HG03378 (cell line): ENCODE results near the gene ATP2B2.

ENCODE experiments used
- ATAC-seq: cut with Tn5 transposase; IDR thresholded peaks from one replicate; pipeline ENCODE4 v1.9.1; 2021; ENCODE audit warnings: mild to moderate bottlenecking, moderate library complexity; ENCODE audit not compliant: unreplicated experiment

ATP2B2 gene

DNA sequence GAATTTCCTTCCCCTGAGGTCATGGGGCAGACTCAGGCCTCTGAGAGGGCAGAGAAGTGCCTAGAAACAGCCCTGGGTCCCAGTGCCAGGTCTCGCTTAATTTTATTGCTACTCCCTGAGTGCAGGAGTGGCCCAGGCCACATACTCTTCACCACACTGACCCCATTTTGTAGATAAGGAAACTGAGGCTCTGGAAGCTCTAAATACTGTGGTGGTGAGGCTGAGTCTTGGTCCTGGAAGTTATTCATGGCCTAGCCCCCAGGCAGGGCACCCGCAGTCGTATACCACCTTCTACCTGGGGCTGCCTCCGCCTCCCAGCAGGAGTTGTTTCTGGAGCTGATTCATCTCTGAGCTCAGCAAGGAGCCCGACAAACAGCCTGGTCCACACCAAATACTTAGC, 9.8 kb downstream of the ATP2B2 start:
- ATAC-seq = no peak

DNA sequence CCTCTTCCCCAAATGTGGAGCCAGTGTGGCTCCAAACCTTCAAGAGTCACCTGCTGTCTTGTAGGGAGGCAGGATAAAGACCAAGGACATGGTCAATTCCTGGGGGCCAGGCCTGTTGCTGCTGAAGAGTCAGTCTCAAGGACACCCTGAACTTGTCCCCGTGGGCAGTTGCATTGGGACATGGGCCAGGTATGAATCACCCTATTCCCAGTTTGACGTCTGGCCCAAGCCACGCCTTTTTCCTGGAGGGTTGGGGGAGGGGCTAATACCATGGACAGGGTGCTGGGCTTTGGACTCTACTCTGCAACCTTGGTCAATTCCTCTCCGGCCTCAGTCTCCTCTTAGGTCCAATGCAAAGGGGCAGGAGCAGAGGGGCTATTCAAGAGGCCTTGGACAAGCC, 10.4 kb downstream of the ATP2B2 start:
- ATAC-seq = no peak

GRCh38 chr3:10494180-10494579, 11.2 kb downstream of the ATP2B2 start:
- ATAC-seq = no peak

DNA sequence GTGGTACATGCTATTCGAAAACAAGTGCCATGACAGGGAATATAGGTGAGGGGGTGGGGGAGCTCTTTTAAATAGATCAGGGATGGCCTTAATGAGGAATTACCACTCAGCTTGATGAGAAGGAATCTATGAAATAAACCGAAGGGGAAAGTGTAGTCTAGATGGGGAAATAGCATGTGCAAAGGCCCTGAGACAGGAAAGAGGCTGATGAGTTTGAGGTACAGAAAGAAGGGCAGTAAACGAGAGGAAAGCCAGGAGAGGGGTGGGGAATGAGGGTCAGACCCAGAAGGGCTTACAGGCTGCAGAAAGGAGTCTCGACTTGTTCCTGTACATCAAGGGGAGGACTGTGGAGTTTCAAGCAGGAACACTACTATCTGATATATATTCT, 12.2 kb downstream of the ATP2B2 start:
- no peak for ATAC-seq

GRCh38 chr3:10492364-10493201, 12.8 kb downstream of the ATP2B2 start:
- ATAC-seq = no peak

- ATAC-seq = no peak
These were observed 15.5 kb downstream of the ATP2B2 start for GRCh38 chr3:10489746-10490483.

DNA sequence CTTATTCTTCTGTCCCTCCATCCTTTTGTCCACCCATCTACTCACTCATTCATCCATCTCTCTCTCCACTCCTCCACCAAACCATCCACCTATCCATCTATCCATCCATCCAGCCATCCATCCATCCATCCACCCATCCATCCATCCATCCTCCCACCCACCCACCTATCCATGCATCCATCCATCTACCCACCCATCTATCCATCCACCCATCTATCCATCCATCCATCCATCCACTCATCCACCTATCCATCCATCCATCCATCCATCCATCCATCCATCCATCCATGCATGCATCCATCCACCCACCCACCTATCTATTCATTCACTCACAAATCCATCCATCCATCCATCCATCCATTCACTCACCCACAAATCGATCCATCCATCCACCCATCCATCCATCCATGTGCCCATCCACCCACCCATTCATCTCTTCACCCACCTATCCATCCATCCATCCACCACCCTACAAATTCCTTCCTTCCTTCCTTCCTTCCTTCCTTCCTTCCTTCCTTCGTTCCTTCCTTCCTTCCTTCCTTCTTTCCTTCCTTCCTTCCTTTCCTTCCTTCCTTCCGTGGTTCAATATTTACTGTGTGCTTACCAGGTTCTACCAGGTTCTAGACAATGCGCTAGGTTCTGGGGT, 17.3 kb downstream of the ATP2B2 start:
- ATAC-seq = no peak

DNA sequence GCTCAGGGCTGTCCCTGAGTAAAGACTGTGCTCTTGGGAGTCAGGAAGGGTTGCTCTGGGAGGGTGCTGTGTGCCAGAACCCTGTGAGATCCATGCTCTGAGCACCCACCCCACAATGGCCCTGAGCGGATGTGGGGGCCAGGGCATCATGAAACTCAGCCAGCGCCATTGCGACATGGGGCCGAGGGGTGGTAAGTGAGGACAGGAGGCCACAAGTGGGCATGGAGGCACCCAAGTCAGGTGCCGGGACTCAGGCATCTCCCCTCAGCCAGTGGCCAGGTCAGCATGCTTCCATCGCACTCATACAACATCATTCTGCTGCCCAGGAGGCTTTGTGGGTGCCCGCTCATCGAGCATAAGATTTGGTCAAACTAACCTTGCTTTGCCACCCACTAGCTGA, 19.6 kb downstream of the ATP2B2 start:
- no peak for ATAC-seq

DNA sequence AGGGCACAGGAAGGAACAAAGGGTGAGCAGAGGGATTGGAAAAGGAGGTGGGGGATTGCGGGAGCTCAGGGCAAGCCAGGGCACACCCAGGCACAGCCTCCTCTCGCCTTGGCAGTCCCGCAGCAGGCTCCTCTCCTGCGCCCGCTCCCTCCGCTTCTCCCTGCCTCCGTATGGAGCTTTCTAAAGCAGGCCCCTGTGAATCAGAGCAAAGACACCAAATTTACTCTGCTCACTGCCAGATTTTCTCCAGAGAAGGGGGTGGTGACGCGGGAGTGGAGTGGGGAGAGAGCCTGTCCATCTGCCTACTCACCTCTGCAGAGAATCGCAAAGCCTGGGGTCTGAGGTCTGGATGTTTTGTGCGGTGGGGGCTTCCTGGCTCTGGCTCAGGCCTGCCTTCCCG, 20.0 kb downstream of the ATP2B2 start:
- no peak for ATAC-seq

GRCh38 chr3:10484709-10485108, 20.7 kb downstream of the ATP2B2 start:
- no peak for ATAC-seq

DNA sequence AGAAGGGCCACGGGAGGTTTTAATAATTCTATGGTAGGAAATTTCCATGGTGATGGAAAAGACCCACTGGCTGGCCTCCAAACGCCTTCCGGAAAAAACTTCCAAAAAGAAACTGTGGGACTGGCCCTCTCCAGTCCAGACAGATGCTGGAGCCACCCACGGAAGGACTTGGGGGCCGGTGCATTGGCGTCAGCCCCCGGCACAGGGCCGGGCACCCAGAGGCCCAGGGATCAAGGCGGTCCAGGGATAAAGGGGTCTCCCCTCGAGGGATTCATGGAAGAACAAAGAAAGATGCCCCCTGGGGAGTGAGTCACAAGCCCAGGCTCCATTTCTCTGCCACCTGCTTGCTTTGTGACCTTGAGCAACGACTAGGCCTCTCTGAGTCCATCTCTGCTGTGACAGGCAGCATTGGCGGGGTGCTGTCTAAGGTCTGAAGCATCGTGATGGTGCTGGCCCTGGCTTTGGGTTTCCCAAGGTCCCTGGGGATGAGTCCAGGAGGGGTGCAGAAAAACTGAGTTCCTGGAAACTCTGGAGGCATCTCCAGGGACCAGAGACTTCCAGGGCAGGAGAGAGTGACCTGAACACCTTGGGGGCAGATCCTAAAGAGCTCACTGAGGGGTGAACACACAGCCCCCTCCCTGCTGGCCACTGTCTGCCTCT, 21.6 kb downstream of the ATP2B2 start:
- no peak for ATAC-seq

DNA sequence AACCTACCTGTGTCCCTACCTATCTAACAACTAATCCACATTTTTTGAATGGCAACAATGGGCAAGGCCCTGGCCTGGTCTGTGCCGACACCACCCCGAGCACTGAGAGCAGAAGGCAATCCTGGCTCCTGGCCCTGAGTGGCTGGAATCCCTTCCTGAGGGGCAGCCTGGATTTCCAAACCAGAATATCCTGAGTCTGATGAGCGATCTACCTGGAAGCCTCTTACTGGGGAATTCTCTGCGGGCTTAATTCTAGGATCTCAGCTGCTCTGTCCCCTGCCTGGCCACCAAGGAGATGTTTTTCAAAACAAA, 22.1 kb downstream of the ATP2B2 start:
- no peak for ATAC-seq

- ATAC-seq = no peak
These were observed 22.6 kb downstream of the ATP2B2 start for GRCh38 chr3:10482631-10483363.

GRCh38 chr3:10480871-10481378, 24.5 kb downstream of the ATP2B2 start:
- no peak for ATAC-seq

DNA sequence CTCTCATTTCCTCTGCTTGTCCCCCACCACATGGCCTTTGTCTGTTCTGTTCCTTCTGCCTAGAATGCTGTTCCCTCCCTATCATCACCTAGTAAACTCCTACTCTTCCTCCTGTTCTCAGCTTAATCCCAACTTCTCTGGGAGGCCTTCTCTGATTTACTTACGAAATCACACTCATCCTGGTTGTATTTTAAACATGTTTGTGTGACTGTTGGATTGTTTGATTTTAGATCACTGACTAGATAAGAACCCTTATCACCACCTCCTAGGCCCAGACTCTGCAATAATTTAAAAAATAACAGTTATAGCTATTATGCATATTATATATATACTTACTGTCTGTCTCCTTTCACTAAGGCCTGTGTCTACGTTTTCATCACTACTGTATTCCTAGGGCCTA, 26.1 kb downstream of the ATP2B2 start:
- ATAC-seq = no peak

GRCh38 chr3:10475983-10476382, 29.4 kb downstream of the ATP2B2 start:
- no peak for ATAC-seq

- no peak for ATAC-seq
These were observed 30.5 kb downstream of the ATP2B2 start for GRCh38 chr3:10474847-10475246.

- ATAC-seq = no peak
These were observed 31.1 kb downstream of the ATP2B2 start for GRCh38 chr3:10474275-10474646.

GRCh38 chr3:10473581-10474274, 31.7 kb downstream of the ATP2B2 start:
- no peak for ATAC-seq

DNA sequence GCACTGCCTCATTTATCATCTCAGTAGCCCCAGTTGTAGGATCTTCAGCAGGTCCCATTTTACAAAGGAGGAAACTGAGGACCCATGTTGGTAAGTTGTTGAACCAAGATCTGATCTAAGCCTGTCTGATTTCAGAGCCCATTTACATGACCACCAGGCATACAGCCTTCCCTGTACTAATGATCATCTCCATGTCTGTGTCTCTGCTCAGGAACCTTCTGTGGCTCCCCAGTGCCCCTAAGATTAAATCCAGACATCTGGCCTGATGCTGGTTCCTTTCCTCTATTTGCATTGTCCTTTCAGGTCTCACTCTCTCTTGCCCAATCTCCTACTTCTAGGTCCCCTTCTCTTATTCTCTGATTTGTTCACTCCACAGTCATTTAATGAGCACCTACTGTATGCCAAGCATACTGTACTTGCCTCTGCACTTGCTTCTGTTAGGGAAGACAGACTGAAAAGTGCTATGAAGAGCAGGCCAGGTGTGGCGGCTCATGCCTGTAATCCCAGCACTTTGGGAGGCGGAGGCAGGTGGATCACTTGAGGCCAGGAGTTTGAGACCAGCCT, 32.4 kb downstream of the ATP2B2 start:
- ATAC-seq = no peak
